Bladder microvascular endothelial cell (primary cell): ENCODE data around the gene USP51. TPM values are rescaled to one million over a fixed set of nuclear protein-coding genes. Genes with fewer than 3 reads are reported as not detected.

ENCODE experiments used
- total RNA-seq: library from RNA; depleted of rRNA; stranded (reverse); fragments of >200 nt; gene quantifications from 2 replicates; pipeline ENCODE4 v1.2.3, GENCODE V29; 2014

The USP51 gene
- 0.49 and 2.6 TPM in 2 replicates for total RNA-seq

DNA sequence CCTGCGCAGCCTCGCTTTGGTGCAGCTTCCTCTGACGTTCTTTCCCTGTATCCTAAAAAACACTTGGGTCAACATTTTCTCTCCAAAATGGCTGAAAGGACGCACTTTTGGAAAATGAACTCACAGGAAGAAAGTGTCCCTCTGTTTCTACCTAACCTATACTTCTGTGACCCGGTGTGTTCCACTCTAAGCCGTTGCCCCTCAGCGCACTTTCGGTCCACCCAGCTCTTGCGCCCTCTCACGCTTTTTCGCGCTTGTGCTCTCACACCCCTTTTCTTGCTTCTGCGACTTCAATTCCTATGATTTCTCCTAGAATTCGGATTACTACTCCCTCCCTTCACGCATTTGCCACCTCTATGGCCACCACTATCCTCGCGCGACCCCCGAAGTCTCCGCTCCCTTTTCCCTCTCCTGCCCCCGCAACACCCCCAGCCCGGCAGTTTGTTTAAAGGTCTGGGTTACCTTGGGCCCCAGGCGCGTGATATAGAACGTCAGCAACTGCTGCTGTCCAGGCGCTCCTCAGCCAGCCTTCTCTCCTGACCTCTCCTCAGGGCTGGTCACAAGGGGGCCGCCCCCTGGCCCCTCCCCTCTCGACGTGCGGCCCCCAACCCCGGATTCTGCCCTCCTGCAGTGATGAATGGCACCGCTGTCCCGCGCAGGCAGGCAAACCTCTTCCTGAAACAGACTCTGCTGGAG is at the start of gene USP51:
Gene USP51, minus strand, starts transcription at position 535 of the 696 bp plus-strand sequence. CDS start 909 bp downstream, outside the sequence.

DNA sequence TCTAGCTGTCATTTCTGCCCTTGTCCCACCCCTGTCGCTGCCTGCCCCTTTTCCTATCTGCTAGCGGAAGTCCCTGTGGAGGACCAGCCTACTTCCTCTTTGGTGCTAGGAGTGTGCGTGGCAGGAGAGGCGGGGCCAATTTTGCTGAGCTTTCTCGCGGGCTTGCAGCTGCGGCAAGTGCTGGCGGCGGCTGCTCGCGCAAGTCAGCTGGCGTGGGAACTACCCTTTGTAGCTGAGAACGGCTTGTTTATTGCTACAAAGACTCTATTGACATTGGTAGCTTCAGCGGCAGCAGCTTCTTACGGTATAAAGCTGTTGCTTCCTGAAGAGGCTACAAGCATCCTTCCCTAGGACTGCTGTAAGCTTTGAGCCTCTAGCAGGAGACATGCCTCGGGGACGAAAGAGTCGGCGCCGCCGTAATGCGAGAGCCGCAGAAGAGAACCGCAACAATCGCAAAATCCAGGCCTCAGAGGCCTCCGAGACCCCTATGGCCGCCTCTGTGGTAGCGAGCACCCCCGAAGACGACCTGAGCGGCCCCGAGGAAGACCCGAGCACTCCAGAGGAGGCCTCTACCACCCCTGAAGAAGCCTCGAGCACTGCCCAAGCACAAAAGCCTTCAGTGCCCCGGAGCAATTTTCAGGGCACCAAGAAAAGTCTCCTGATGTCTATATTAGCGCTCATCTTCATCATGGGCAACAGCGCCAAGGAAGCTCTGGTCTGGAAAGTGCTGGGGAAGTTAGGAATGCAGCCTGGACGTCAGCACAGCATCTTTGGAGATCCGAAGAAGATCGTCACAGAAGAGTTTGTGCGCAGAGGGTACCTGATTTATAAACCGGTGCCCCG is 37.4 kb downstream of the USP51 start, which contains the start of gene MAGEH1:
Gene MAGEH1, plus strand, starts transcription at position 138 of the 843 bp plus-strand sequence. Its CDS starts 248 bp downstream, at position 386.

Other genes starting within 250 kb of the USP51 start
- gene PAGE3, start 224.9 kb downstream of the USP51 start, total RNA-seq, result not detected in 2 replicates
- 19.6 and 19.9 TPM in 2 replicates for gene MAGEH1, start 37.7 kb downstream of the USP51 start, total RNA-seq
- not detected in 2 replicates for gene FOXR2, start 133.6 kb upstream of the USP51 start, total RNA-seq
- 19.8 and 29.6 TPM in 2 replicates for gene RRAGB, start 227.9 kb upstream of the USP51 start, total RNA-seq